OCI-LY3 (cell line): ENCODE measurements around the gene ADAMTS19.

Experiments
- H2AFZ ChIP-seq: fragments of 200-600, 300-600 bp; shearing (Covaris generic); 2 replicates; pipeline ENCODE4 v1.6.0; 2014; ENCODE audit warnings: antibody characterized with exemption, low read depth, low read length
- H3K27ac ChIP-seq: fragments of 200-600, 300-600 bp; sonication (generic); 2 replicates; pipeline ENCODE4 v1.5.1; 2014; ENCODE audit warnings: mild to moderate bottlenecking, low read length, moderate library complexity, mixed read lengths
- H3K27me3 ChIP-seq: fragments of 200-600, 300-600 bp; sonication (generic); 2 replicates; pipeline ENCODE4 v1.6.1; 2014; ENCODE audit warnings: low read depth, low read length, mixed read lengths
- H3K36me3 ChIP-seq: fragments of 200-600, 300-600 bp; sonication (generic); replicated peaks from 2 replicates; pipeline ENCODE3; 2014; ENCODE audit warnings: low read depth, low read length, mixed read lengths
- H3K4me1 ChIP-seq: fragments of 300-600, 200-600 bp; sonication (generic); 2 replicates; pipeline ENCODE4 v1.6.1; 2014; ENCODE audit warnings: low read length, mixed read lengths
- H3K4me2 ChIP-seq: fragments of 200-600, 300-600 bp; sonication (generic); 2 replicates; pipeline ENCODE4 v1.6.1; 2014; ENCODE audit warnings: low read length, mixed read lengths
- H3K4me3 ChIP-seq: fragments of 300-600, 200-600 bp; sonication (generic); 2 replicates; pipeline ENCODE4 v1.5.1; 2014; ENCODE audit warnings: antibody characterized with exemption, mild to moderate bottlenecking, low read length, moderate library complexity
- H3K79me2 ChIP-seq: fragments of 300-600, 200-600 bp; shearing (Covaris generic); 2 replicates; pipeline ENCODE4 v1.6.1; 2014; ENCODE audit warnings: mild to moderate bottlenecking, low read length, mixed read lengths
- H3K9ac ChIP-seq: fragments of 300-600, 200-600 bp; shearing (Covaris generic); 2 replicates; pipeline ENCODE4 v1.6.0; 2014; ENCODE audit warnings: mild to moderate bottlenecking, low read length, moderate library complexity
- H3K9me3 ChIP-seq: fragments of 200-600, 300-600 bp; shearing (Covaris generic); 2 replicates; pipeline ENCODE4 v1.6.1; 2014; ENCODE audit warnings: low read length, mixed read lengths; ENCODE audit not compliant: insufficient read depth
- H4K20me1 ChIP-seq: fragments of 200-600, 300-600 bp; sonication (generic); 2 replicates; pipeline ENCODE4 v1.6.1; 2016; ENCODE audit warnings: low read length, mixed read lengths; ENCODE audit not compliant: insufficient read depth
- CTCF ChIP-seq: fragments of 200-600, 300-600 bp; sonication (generic); IDR thresholded peaks from 2 replicates; pipeline ENCODE4 v1.5.1; 2014; ENCODE audit warnings: antibody characterized with exemption, low read length, low read depth
- EZH2phosphoT487 ChIP-seq: fragments of 200-600 bp; shearing (Covaris generic); IDR thresholded peaks from 2 replicates; pipeline ENCODE4 v1.6.1; 2018; ENCODE audit warnings: antibody characterized with exemption, mixed run types, low read depth

Gene ADAMTS19

GRCh38 chr5:129460672-129460935 lies 506 bp downstream of the ADAMTS19 start:
- no peaks in the 10 kb centered on the region for H4K20me1 ChIP-seq
- H3K79me2 ChIP-seq: no peaks in the 10 kb centered on the region
- H3K9ac ChIP-seq: no peak overlapping the region
- H3K27me3 ChIP-seq: no peaks in the 10 kb centered on the region
- H3K4me2 ChIP-seq: no peak overlapping the region
- H3K27ac ChIP-seq: no peak overlapping the region
- no peak overlapping the region for H3K4me3 ChIP-seq
- no peaks in the 10 kb centered on the region for H3K4me1 ChIP-seq
- no peak overlapping the region for H2AFZ ChIP-seq
- no peak for TF ChIP-seq EZH2phosphoT487
- no peak for TF ChIP-seq CTCF
- H3K36me3 ChIP-seq: no peaks in the 10 kb centered on the region
- H3K9me3 ChIP-seq: no peaks in the 10 kb centered on the region

GRCh38 chr5:129460936-129461710 lies 1.0 kb downstream of the ADAMTS19 start:
- Histone ChIP-seq H3K4me3 (no peak overlapping the region), H3K36me3 (no peaks in the 10 kb centered on the region), H3K27me3 (no peaks in the 10 kb centered on the region), H2AFZ (no peak overlapping the region), H3K27ac (no peak overlapping the region), H4K20me1 (no peaks in the 10 kb centered on the region), H3K4me1 (no peaks in the 10 kb centered on the region), H3K9ac (no peak overlapping the region), H3K79me2 (no peaks in the 10 kb centered on the region), H3K9me3 (no peaks in the 10 kb centered on the region), H3K4me2 (no peak overlapping the region)
- TF ChIP-seq CTCF (no peak), EZH2phosphoT487 (no peak)

- H3K9ac ChIP-seq: no peak overlapping the region
These were observed 1.7 kb downstream of the ADAMTS19 start for GRCh38 chr5:129461711-129462332.

More at GRCh38 chr5:129461711-129462332, 1.7 kb downstream of the ADAMTS19 start:
- Histone ChIP-seq H3K4me2 (no peak overlapping the region), H3K79me2 (no peaks in the 10 kb centered on the region), H2AFZ (no peak overlapping the region), H3K27me3 (no peaks in the 10 kb centered on the region), H3K27ac (no peak overlapping the region), H3K9me3 (no peaks in the 10 kb centered on the region), H3K36me3 (no peaks in the 10 kb centered on the region), H3K4me1 (no peaks in the 10 kb centered on the region), H3K4me3 (no peak overlapping the region), H4K20me1 (no peaks in the 10 kb centered on the region)
- TF ChIP-seq CTCF: no peak
